HepG2 (cell line): ENCODE data around the gene MAGIX. TPM values are rescaled to one million over a fixed set of nuclear protein-coding genes. Genes with fewer than 3 reads are reported as not detected.

ENCODE experiments used
- CENPT ChIP-seq: sonication (generic); formaldehyde crosslinking; IDR thresholded peaks from 2 replicates; pipeline ENCODE4 v1.8.0; 2022; ENCODE audit warnings: low read depth, mild to moderate bottlenecking, moderate library complexity, missing genetic modification reagents
- GLI4 ChIP-seq: sonication (generic); formaldehyde crosslinking; IDR thresholded peaks from 2 replicates; pipeline ENCODE4 v1.5.1; 2020; ENCODE audit warnings: missing genetic modification reagents, mild to moderate bottlenecking, moderate library complexity, borderline replicate concordance
- KLF13 ChIP-seq: sonication (generic); formaldehyde crosslinking; IDR thresholded peaks from 2 replicates; pipeline ENCODE4 v1.4.0; 2020; ENCODE audit warnings: mild to moderate bottlenecking, missing genetic modification reagents
- NFIC ChIP-seq: IDR thresholded peaks from 2 replicates; pipeline ENCODE4 v1.6.1; 2012; ENCODE audit warnings: mild to moderate bottlenecking, low read length, inconsistent platforms
- PRPF4 ChIP-seq: fragments of 200-400 bp; formaldehyde crosslinking; IDR thresholded peaks from 2 replicates; pipeline ENCODE4 v1.6.1; 2016; ENCODE audit warnings: low read length, low read depth; ENCODE audit not compliant: poor library complexity, severe bottlenecking
- RERE ChIP-seq: IDR thresholded peaks from 2 replicates; pipeline ENCODE4 v1.6.1; 2016; ENCODE audit warnings: low read depth, missing genetic modification reagents, missing compliant biosample characterization
- SOX13 ChIP-seq, 3 experiments: fragments of 450-650 bp in 1 of 3; sonication (generic) in 1 of 3; formaldehyde crosslinking in 1 of 3; IDR thresholded peaks in 2 of 3; conservative IDR thresholded peaks in 1 of 3; 2 replicates each; pipeline versions ENCODE4 v1.5.0 to v1.6.1; 2016 to 2020; ENCODE audit warnings: antibody characterized with exemption in 1 of 3, mild to moderate bottlenecking in 1 of 3, missing compliant biosample characterization in 1 of 3, missing genetic modification reagents in 1 of 3, moderate library complexity in 1 of 3
- SOX5 ChIP-seq: IDR thresholded peaks from 2 replicates; pipeline ENCODE4 v1.6.1; 2016; ENCODE audit warnings: borderline replicate concordance
- TGIF2 ChIP-seq: IDR thresholded peaks from 2 replicates; pipeline ENCODE4 v1.6.1; 2016; ENCODE audit warnings: control low read depth, missing compliant biosample characterization
- TP53 ChIP-seq: sonication (generic); formaldehyde crosslinking; conservative IDR thresholded peaks from 2 replicates; pipeline ENCODE4 v1.4.0; 2020; ENCODE audit warnings: missing genetic modification reagents
- XBP1 ChIP-seq: sonication (generic); formaldehyde crosslinking; IDR thresholded peaks from 2 replicates; pipeline ENCODE4 v1.5.0; 2020; ENCODE audit warnings: missing genetic modification reagents
- ZNF281 ChIP-seq: sonication (generic); formaldehyde crosslinking; IDR thresholded peaks from 2 replicates; pipeline ENCODE4 v1.4.0; 2020; ENCODE audit warnings: missing genetic modification reagents, borderline replicate concordance
- ZNF326 ChIP-seq: sonication (generic); formaldehyde crosslinking; IDR thresholded peaks from 2 replicates; pipeline ENCODE4 v1.4.0; 2020; ENCODE audit warnings: missing genetic modification reagents, borderline replicate concordance
- ZNF777 ChIP-seq: sonication (generic); formaldehyde crosslinking; IDR thresholded peaks from 2 replicates; pipeline ENCODE4 v1.4.0; 2020; ENCODE audit warnings: missing genetic modification reagents
- polyA plus RNA-seq, 8 experiments: library from polyadenylated mRNA; depleted of rRNA in 3 of 8; stranded (reverse) in 7 of 8; unstranded in 1 of 8; fragments of >200 nt; fragmentation: Illumina TruSeq in 4 of 8; extraction: Trizol in 4 of 8; gene quantifications; 2 replicates each; pipeline versions ENCODE4 v1.2.1 to v1.2.3, GENCODE V29; 2011 to 2016; ENCODE audit warnings: low read depth in 4 of 8, missing spikeins in 1 of 8, mixed read lengths in 1 of 8; ENCODE audit not compliant: insufficient read depth in 1 of 8
- total RNA-seq, 5 experiments: library from RNA; depleted of rRNA; stranded (reverse); fragments of >200 nt; fragmentation: Illumina TruSeq; extraction: Trizol; gene quantifications; 2 replicates each; pipeline ENCODE4 v1.2.3, GENCODE V29; 2016; ENCODE audit warnings: low read depth in 1 of 5

The MAGIX gene
- total and polyA plus RNA-seq, 2 of the 13 experiments (the other 11 are each of a cell fraction or from before 2014, with no cell fraction given) = 0.63 to 1.2 TPM

DNA sequence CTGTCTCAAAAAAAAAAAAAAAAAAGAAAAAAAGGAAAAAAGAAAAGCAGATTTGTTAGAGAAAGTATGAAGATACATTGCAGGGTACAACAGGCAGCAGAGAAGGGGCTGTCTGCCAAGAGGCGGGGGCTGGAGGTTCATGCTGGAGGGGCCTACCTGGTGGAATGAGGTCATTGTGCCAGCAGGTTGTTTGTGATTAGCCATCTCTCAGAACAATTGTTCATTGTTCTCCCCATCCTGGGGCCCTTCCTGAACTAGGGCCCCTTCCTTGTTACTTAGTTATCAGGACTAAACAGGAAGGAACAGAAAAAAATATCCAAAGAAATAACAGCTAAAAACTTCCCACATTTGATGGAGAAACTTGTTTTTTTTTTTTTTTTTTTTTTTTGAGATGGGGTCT lies 25.1 kb upstream of the MAGIX start (continued):
- TF ChIP-seq RERE (no peak), SOX5 (peak; percentile 93), XBP1 (CRISPR knock-in tag) (no peak), ZNF326 (no peak), ZNF281 (CRISPR knock-in tag) (no peak), PRPF4 (no peak), CENPT (CRISPR knock-in tag) (no peak), GLI4 (no peak), SOX13 (IDR thresholded peaks at IDR 0.05) (peak; percentile 79; the same call in 1 of the 2 replicates), SOX13 (CRISPR knock-in tag; conservative IDR thresholded peaks at IDR 0.05 in 1 of 2, IDR thresholded peaks at IDR 0.05 in 1 of 2) (peak in 1 of 2 experiments; percentile 95; a peak in 2 of 4 replicates), ZNF777 (CRISPR knock-in tag) (no peak), TGIF2 (no peak), KLF13 (no peak), NFIC (no peak), TP53 (CRISPR knock-in tag) (no peak)
- TF ChIP-seq, all 625 proteins: peak for 10
